Germinal center (tissue), 1 donor: Measurements from ENCODE around the gene CTIF.
"Not testable (repeated sequence)": the region's sequence is repeated elsewhere in the genome, so short reads cannot be mapped to it uniquely, and the experiment has no call there.

ENCODE experiments used
- DNase-seq: peaks from one replicate; pipeline ENCODE4 v3.0.0; 2012; ENCODE audit warnings: mixed read lengths, low spot score

Gene CTIF

DNA sequence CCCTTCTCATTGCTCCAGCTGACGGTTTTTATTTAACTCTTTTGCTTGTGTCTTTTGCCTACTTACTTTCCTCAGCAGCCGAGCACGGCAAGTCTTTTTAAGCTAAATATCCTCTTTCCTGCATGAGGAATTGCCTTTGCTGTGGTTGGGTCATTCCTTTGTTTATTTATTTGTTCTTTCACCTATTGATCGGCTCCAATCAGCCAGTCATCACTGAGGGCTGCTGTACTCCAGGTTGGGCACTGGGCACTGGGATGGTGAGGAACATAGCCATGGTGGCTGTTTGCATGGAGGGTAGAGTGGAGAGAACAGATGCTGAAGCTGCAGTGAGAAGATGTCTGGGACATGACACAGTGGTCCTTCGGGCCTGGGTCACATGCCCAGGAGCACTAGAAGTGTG is 105.2 kb downstream of the CTIF start:
- no peak for DNase-seq

DNA sequence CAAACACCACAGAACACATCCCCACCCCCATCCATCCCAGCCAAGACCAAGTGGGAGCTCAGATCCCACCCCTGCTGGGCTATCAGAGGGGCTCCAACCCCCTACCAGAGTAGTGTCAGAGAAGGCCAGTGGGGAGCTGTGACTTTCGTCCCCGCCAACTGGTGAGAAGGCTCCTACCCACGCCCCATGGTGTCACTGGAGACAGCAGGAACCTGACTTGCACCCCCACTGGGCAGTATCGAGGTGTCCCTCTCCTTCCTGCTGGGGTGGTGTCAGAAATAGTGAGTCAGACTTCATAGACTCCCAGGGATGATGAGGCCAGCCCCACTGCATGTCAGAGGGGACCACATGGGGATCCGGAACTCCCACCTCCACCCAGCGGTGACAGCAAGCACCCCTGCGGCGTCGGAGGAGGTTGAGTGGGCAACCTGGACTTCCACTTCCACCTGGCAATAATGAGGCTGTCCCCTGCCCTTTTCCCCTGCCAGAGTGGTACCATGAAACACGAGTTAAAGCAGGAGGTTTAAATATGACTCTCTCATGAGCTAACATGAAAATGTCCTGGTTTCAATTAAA is 106.7 kb downstream of the CTIF start:
- DNase-seq = no peak

DNA sequence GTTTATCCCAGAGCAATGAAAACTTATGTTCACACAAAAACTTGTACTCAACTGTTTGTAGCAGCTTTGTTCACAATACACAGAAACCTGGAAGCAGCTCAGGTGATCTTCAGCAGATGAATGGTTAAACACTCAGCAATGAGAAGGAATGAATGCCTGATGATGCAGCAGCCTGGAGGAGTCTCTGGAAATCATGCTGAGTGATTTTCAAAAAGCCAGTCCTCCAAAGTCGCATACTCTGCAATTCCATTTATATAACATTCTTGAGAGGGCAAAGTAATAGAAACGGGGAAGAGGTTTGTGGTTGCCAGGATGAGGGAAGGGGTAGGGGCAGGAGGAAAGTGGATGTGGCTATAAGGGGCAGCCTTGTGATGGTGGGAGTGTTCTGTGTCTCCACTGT is 108.1 kb downstream of the CTIF start:
- no peak for DNase-seq

DNA sequence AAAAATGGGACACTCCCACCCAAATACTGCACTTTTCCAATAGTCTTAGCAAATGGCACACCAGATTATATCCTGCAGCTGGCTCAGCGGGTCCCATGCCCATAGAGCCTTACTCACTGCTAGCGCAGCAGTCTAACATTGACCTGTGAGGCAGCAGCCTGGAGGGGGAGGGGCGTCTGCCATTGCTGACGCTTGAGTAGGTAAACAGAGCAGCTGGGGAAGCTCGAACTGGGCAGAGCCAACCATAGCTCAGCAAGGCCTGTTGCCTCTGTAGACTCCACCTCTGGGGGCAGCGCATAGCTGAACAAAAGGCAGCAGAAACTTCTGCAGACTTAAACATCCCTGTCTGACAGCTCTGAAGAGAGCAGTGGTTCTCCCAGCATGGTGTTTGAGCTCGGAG is 110.4 kb downstream of the CTIF start:
- DNase-seq = no peak

DNA sequence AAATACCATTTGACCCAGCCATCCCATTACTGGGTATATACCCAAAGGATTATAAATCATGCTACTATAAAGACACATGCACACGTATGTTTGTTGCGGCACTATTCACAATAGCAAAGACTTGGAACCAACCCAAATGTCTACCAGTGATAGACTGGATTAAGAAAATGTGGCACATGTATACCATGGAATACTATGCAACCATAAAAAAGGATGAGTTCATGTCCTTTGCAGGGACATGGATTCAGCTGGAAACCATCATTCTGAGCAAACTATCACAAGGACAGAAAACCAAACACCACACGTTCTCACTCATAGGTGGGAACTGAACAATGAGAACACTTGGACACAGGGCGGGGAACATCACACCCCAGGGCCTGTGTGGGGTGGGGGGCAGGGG is 115.8 kb downstream of the CTIF start:
- not testable (repeated sequence) for DNase-seq

DNA sequence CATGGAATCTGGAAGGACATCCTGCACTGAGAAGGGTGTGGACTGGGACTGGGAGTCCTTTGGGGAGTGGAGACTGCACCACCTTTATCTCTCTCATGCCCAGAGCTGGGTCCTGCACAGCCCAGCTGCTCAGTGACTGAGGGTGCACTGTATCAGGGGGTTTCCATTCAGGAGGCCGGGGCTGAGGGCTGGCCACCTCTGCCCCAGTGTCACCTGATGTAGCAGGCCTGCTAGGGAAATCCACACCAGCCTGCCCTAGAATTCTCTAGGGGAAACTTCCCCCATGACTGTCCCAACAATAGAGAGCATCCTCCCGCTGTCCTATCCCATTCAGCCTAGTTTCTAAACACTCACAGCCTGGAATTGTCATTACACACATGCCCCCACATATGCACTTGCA is 116.7 kb downstream of the CTIF start:
- DNase-seq = no peak

DNA sequence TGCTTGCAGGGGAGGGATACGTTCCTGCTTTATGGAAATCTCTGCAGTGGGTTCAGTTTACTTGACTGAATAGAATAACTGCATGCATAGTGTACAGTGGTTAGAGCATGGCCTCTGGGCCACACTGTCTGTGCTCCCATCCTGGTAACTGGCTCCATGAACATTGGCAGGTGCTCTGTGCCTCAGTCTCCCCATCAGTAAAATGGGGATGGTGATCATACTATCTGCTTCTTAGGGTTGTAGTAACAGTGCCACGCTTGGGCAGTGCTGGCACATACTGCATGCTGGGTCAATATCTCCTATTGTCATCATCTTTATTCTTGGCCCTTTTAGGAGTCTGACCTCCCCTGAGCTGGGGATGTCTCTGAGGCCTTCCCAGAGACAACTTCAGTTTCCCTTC is 117.3 kb downstream of the CTIF start:
- no peak for DNase-seq

DNA sequence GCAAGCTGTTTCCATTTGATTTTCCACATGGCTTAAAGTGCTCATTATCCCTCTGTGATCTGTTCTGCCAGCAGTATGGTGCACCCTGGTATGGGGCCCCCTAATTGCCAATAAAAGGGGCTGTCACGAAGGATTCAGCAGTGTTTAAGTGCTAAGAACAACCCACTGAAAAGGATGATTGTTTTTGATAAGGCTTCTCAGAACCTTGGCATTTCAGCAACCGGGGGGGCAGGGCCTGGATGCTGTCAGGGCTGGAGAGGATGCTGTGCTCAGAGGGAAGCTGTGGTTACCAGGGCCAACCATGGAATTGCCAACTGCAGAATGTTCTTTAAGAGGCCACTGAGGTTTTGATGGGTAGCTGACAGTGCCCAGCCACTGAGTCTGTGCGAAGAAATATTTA is 117.8 kb downstream of the CTIF start:
- DNase-seq = no peak

DNA sequence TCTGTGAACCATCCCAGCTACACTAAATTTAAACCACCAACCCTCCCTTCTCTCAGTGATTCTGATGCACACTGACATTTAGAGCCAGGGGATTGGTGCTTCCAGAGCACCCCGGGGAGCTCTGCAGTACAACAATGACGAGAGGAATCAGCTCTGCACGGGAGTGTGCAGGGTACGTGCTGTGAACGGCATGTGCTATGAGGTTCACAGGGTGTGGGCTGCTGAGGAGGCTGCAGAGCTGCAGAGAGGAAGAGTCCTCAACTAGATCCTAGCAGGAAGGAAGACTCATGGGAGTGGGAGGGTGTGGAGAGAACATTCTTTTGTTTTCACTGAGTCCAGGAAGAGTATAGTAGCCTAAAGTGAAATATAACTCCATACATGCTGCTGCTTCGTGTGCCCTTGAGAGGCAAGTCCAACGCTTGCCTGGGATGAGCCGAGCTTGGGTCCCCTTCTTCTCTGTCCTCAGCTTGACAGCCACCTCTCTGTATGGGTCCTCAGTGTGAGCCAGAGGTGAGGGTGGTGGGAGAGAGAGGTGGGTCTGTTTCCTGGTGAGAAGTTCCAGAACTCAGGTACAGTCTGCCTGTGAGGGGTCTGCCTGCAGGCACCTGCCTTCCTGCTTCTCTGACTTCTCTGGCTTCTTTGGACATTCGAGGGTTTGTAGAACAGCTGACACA is 118.8 kb downstream of the CTIF start:
- no peak for DNase-seq

DNA sequence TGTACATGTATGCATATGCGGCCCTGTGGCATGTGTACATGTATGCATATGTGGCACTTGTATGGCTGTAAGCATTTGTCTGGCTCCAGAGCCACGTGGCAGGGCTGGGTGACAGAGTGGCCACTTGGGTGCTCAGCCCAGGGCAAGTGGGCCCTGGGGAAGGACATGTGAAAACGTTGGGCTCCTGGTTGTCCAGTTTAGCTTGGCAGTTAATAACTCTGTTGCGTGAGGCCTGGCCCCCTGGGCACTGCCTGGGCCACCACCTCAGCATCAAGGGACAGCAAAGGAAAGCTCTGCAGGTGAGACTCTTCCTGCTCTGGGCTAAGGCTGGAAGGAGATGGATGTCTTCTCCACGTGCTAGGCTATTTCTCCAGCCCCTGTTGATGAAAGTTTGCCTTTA is 119.9 kb downstream of the CTIF start:
- no peak for DNase-seq

DNA sequence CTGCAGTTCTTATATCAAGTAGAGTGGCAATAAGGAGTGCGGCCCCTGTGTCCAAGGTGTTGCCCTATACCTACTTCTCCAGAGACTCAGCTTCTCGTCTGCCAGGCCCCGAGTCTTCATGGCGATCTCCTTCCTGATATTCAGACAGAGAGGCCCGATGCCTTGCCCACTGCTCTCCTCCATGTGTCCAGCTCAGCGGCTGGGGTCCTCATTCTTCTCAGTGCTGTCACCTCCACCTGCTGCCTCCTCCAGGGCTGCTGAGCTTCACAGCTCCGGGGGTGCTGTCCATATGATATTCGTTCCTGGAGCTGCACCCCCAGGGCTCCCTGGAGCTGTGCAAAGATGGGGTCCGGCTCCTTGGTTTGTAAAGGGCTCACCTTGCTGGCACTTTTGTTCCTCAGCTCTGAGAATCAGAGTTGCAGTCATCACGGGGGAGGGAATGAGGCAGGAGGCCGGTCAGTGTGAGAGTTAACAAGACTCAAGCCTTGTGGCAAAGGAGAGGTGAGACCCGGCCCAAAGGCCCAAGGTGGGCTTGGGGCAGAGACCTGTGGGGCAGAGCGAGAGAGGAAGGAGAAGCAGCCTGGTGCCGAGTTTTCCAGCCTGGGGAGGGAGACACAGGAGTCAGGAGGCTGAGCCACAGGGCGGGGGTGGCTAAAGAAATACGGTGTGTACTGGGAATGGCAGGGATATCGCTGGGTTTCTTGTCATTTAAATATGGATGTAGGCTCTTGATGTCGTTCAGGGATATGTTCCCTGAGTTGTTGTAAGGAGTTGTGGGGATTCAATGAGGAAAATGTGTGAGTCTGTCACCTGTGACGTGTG is 120.6 kb downstream of the CTIF start:
- no peak for DNase-seq

DNA sequence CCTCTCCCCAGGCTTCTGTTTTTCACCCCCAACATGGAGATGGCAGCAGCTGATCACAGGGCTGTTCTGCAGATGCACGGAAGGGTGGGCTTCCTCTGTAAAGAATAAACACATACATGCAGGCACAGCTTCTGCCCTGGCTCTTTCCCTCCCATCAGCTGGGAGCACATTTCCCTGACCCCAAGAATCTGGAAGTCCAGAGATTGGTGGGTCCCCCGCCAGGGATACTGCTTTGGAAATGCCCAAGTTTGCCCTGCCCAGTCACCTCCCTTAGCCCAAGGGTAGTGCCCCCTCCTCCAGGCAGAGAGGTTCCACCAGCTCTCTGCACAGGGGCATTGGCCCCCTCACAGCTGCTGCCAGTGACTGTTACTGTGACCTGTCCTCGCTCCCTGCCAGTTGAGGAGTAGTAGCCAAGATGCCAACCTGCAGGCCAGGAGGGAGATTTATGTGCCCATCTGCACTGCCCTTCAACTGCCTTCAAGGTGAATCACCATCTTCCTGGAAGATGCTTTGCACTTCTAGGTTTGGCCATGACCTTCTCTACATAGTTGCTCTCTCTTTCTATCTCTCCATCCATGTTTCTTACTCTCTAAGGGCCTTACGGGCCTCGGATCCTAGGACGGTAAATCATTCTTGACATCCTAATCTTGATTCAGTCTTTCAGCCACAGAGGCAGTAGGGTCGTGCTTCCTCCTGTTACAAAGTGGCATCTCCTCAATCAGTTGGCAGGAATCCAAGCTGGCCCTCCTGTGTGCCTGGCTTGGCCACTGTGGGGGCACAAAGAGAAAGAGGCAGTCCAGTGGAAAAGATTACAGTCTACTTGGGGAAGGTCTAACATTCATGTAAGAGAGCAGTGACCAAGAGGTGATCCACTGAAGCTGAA is 121.8 kb downstream of the CTIF start:
- DNase-seq = no peak

DNA sequence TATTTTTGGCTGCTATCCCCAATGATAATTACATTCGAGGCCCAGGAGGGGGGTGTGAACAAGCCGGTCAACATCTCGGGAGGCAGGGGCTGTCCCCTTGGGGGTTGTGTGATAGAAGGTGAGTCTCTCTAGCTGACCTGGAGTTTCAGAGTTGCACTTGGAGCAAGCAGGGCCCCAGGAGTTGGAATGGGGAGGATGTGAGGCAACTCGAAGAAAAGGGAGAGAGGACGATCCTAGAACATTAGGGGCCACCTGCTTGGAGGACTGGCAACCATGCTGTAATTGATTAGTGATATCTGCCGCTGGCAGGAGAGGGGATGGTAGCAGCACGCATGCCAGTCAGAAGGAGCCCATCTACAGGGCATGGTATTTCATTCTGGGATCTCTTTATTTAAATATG is 122.6 kb downstream of the CTIF start:
- no peak for DNase-seq

DNA sequence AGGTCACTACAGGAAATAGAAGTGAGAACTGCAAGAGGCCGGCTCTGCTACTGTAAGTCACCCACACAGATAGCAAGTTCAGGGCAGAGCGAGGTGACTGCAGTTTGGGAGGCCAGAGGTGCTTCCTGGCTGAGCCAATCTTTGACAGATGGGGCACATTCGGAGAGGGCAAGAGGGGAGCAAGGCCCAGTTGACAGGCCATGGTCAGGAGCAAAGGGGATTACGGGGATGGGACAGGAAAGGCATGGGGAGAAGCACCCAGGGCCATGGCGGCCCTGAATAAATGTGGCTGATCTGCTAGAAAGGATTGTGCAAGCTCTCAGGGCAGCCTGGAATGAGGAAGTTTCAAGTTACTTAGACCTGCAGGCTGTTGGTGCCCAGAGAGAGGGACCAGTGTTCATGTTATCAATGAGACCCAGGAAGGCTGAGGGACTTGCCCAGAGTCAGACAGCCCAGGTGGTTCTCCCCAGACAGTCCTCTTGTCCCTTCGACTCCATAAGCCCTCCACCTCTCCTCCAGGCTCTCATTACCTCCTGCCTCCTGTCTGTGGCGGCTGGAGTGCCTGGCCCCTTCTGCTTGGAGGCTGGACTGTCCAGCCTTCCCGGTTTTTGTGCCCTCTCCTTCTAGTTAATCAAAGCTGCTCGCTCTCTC is 123.3 kb downstream of the CTIF start:
- no peak for DNase-seq

DNA sequence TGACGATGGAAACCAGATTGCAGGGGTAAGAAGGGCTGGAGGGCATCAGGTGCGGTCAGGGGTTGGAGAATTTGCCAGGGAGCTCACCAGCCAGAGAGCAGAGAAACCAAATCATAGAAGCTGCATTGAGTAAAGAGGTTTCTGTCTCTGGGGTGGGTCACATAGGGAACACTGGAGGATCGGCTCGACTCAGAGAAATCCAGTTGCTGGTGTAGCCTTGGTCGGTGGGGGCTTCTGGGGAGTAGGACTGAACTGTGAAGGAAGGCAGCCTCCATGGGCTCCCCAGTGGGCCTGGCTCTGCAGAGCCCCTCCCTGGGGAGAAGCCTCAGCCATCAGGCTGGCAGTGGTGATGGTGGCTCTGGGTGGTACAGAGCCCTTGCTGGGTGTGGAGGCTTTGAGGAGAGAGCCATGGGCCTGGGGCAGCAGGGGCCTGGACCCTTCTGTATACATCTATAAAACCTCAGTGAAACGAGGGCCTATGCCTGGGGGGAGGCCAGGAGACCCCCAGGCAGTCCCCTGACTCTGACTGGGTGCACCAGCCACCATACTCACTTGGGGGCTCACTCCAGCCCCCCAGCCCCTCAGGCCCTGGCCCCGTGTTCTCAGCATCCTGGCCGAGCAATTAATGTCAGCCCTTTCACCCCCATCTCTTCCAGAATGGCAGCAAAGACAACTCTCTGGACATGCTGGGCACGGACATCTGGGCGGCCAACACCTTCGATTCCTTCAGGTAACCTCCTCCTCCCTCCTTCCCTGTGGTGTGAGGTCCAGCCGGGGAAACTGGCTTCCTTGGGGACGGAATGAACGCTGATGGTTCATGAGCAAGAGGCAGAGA is 124.5 kb downstream of the CTIF start:
- no peak for DNase-seq

DNA sequence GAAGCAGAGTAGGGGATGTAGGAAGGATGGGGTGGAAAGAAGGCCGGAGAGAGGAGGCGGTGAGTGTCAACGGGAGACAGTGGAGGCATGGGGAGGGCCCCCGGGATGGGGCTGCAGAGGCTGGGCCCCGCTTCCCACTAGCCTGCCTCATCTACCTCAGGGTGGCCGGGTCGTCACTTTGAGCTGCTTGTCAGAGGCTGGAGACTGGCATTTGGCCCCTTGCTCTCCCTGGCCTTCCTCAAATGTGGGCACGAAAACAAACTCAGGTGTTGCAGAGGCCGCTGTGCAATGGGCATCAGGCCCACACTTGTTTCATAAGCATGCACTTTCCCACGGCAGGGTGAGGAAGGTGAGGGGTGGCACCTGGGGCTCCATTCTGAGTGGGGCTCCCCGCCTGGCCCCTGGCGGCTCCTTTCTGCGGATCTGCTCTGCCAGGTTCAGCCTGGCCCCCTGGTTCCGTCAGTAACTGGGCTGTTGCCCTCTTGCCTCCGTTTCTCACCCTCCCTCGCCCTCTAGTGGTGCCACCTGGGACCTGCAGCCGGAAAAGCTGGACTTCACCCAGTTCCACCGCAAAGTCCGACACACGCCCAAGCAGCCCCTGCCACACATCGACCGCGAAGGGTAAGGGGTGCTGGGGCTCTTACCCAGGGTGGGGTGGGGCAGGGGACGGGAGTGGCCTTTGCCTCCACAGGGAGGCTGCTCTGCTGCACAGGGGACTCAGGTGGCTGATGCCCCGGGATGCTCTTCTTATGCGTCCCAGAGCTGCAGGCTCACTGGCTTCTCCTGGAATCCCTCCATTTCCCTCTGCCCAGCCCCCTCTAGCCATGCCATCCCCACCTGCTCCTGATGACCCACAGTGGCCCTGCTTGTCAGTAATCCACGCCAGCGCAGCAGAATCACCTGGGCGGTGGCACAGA is 125.4 kb downstream of the CTIF start:
- DNase-seq = peak; percentile 64

DNA sequence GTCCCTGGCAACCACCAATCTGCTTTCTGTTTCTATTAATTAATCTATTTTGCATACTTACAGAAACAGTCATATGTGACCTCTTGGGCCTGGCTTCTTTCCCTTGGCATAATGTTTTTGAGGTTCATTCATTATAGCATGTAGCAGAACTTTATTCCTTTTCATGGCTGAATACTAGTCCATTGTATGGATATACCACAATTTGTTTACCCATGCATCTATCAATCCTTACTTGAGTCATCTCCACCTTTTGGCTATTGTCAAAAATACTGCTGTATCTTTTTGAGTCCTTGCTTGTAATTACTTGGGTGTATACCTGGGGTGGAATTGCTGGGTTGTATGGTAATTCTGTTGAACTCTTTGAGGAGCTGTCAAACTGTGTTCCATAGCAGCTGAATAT is 126.8 kb downstream of the CTIF start:
- DNase-seq = no peak

DNA sequence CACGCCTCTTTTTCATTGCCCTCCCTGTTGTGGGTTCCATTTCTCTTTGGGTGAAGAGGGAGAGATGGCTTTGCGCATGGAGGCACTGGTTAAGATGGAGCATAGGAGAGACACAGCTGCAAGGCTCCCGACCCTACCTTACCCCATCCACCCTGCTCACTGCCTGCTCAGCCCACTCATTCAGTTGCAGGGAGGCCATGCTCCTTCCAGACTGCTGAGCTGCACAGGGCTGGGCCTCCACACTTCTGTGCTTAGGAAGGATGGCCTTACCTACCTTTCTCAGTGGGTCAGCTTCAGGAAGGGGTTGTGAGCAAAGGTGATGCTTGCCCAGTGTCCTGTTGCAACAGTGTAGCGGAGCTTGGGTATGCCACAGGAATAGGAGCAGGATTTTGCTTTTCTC is 127.8 kb downstream of the CTIF start:
- no peak for DNase-seq

DNA sequence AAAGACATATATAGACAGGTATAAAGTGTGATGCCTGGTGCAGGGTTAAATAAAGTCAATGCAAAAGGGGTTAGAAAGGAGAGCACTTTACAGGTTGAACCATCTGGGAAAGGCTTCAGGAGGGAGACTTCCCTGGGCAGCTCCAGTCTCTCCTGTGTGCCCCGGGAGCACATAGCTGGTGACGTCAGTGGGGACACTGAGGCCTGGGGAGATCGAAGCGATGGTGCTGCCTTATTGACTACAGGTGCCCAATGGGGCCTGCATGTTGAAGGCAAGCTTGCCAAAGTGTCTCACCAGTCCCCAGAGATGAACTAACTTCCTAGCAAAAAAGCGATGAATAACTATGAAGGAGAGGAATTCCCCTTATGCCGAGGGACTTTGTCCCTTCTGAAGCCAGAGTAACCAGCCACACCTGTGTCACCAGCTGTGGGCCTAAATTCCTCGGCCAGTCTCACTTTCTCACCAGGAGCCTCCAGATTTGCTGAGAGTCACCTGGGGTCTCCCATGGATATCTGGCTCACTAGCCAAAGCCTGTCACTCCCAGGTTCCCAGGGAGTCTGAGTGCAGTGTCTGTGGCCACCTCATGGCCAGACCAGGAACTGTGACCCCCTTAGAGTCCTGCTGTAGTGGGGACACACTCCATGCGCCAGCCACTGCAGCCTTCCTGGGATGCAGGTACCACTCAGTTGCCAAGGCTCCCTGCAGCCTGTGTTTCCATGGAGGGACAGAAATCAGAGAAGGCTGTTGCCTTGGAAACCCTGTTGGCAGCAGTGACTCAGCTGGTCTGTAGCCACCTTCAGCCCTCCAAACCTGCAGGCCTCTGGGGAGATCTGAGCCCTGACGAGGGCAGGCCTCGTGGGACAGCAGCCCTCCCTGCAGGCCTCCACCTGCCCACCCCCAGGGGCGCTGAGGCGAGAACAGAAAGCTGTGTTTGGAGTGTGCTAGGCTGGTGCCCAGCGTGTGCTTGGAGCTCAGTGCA is 128.7 kb downstream of the CTIF start:
- peak; percentile 64 for DNase-seq
